HepG2 (cell line): ENCODE data around the gene NDUFA13. TPM values are rescaled to one million over a fixed set of nuclear protein-coding genes. Genes with fewer than 3 reads are reported as not detected.
A peak's percentile ranks its signal among the peaks of the same experiment; 100 is the strongest.

Experiments
- ATAC-seq: fragments of 200-7000 bp; cut with Tn5 transposase; 3 replicates; pipeline ENCODE4 v1.9.1; 2020; ENCODE audit warnings: mild to moderate bottlenecking, moderate library complexity
- BruUV-seq: library from RNA; stranded (reverse); fragments of 400-500 nt; replicated peaks from 2 replicates; lab custom pipeline; 2021; lab: Mats Ljungman, UMichigan
- CTCF ChIA-PET: fragments of 300-600 bp; formaldehyde crosslinking; extraction: SDS; loops from one replicate; lab custom pipeline; 2021; ENCODE audit warnings: low total read pairs, inconsistent platforms, low intra/inter-chr PET ratio; lab: Yijun Ruan, JAX
- POLR2A ChIA-PET: fragments of 350-600 bp; sonication (Branson Sonifier 250); formaldehyde crosslinking; loops from one replicate; lab custom pipeline; 2020; ENCODE audit warnings: antibody characterized with exemption, inconsistent platforms; lab: Yijun Ruan, JAX
- DNase-seq: peaks from one replicate; pipeline ENCODE4 v3.0.0-alpha.2; 2015; ENCODE audit warnings: low spot score
- FAIRE-seq: peaks from 3 replicates; lab custom pipeline; 2011; peaks lifted over from hg19 to GRCh38; lab: Jason Lieb, UNC
- H2AFZ ChIP-seq: one replicate; pipeline ENCODE4 v1.6.1; 2011; ENCODE audit warnings: low read length, inconsistent platforms
- H3K27ac ChIP-seq: fragments of 300-600 bp; 3 replicates; pipeline ENCODE4 v1.8.0; 2011; ENCODE audit warnings: mixed run types, mild to moderate bottlenecking, mixed read lengths, low read length, inconsistent platforms; ENCODE audit not compliant: insufficient read depth; ENCODE audit errors: extremely low read length
- H3K27me3 ChIP-seq, 2 experiments: fragments of 200-600 bp in 1 of 2; 2 replicates in 1 of 2; 3 replicates in 1 of 2; pipeline versions ENCODE4 v1.6.0 to v1.8.0; 2011; ENCODE audit warnings: low read length in 2 of 2, mild to moderate bottlenecking in 2 of 2, moderate library complexity in 2 of 2, inconsistent platforms in 1 of 2; ENCODE audit not compliant: insufficient read depth in 2 of 2, control insufficient read depth in 1 of 2
- H3K36me3 ChIP-seq, 2 experiments: fragments of 200-600 bp in 1 of 2; replicated peaks in 1 of 2; 2 replicates in 1 of 2; 3 replicates in 1 of 2; pipeline versions ENCODE4 v1.5.1 to v1.8.0; 2011; ENCODE audit warnings: low read length in 2 of 2, inconsistent platforms in 1 of 2; ENCODE audit not compliant: insufficient read depth in 2 of 2, control insufficient read depth in 1 of 2
- H3K4me1 ChIP-seq: 2 replicates; pipeline ENCODE4 v1.5.1; 2012; ENCODE audit warnings: low read length, inconsistent platforms; ENCODE audit not compliant: insufficient read depth
- H3K4me2 ChIP-seq: 2 replicates; pipeline ENCODE4 v1.6.0; 2011; ENCODE audit warnings: low read depth, low read length, inconsistent platforms
- H3K4me3 ChIP-seq, 3 experiments: fragments of 200-600 bp in 1 of 3; sonication (generic), shearing (Covaris generic) in 1 of 3; replicated peaks in 1 of 3; 2 replicates each; pipeline ENCODE4 v1.5.1; 2011 to 2016; ENCODE audit warnings: low read length in 3 of 3, inconsistent platforms in 2 of 3, low read depth in 2 of 3, mild to moderate bottlenecking in 2 of 3, control low read depth in 1 of 3, mixed read lengths in 1 of 3; ENCODE audit not compliant: insufficient read depth in 1 of 3
- H3K79me2 ChIP-seq: one replicate; pipeline ENCODE4 v1.6.1; 2011; ENCODE audit warnings: low read length, inconsistent platforms; ENCODE audit not compliant: insufficient read depth
- H3K9ac ChIP-seq: 2 replicates; pipeline ENCODE4 v1.6.0; 2011; ENCODE audit warnings: mild to moderate bottlenecking, low read depth, low read length, inconsistent platforms; ENCODE audit not compliant: insufficient read depth
- H3K9me3 ChIP-seq: 2 replicates; pipeline ENCODE4 v1.5.1; 2012; ENCODE audit warnings: mild to moderate bottlenecking, low read length
- H4K20me1 ChIP-seq: 2 replicates; pipeline ENCODE4 v1.6.0; 2011; ENCODE audit warnings: inconsistent platforms, mild to moderate bottlenecking, low read length, moderate library complexity; ENCODE audit not compliant: insufficient read depth
- JUNB ChIP-seq: sonication (generic); formaldehyde crosslinking; IDR thresholded peaks from 2 replicates; pipeline ENCODE4 v1.8.0; 2022; ENCODE audit warnings: missing genetic modification reagents, mild to moderate bottlenecking, borderline replicate concordance
- POLR2A ChIP-seq, 2 experiments: IDR thresholded peaks; 2 replicates each; pipeline ENCODE4 v1.6.1; 2011; ENCODE audit warnings: low read depth in 2 of 2, low read length in 2 of 2, mild to moderate bottlenecking in 1 of 2, moderate library complexity in 1 of 2; ENCODE audit not compliant: insufficient read depth in 1 of 2
- SIN3A ChIP-seq: IDR thresholded peaks from 2 replicates; pipeline ENCODE4 v1.6.1; 2011; ENCODE audit warnings: low read depth, mild to moderate bottlenecking, control low read depth, low read length, borderline replicate concordance
- SP4 ChIP-seq: sonication (generic); formaldehyde crosslinking; IDR thresholded peaks from 2 replicates; pipeline ENCODE4 v1.8.1; 2023; ENCODE audit warnings: mild to moderate bottlenecking, missing genetic modification reagents
- SPEN ChIP-seq: sonication (generic); formaldehyde crosslinking; IDR thresholded peaks from 2 replicates; pipeline ENCODE4 v1.5.1; 2020; ENCODE audit warnings: low read depth, mild to moderate bottlenecking, missing genetic modification reagents
- ZNF207 ChIP-seq: fragments of 450-650 bp; IDR thresholded peaks from 2 replicates; pipeline ENCODE4 v1.6.1; 2016; ENCODE audit warnings: antibody characterized with exemption, borderline replicate concordance
- WGBS: methylation state at CpG from one replicate; pipeline ENCODE4 v1.1.6; 2017; ENCODE audit warnings: low lambda C conversion rate; 5-methylcytosine and 5-hydroxymethylcytosine counted together
- in situ Hi-C: cut with HindIII; loops from 2 replicates; pipeline ENCODE4 v1.10.0; 2017; ENCODE audit warnings: low pct_unique_long_range_greater_than_20kb; ENCODE audit not compliant: extremely low pct_ligation_motif_present
- intact Hi-C: fragments of 100-400 bp; cut with micrococcal nuclease; formaldehyde crosslinking; loops from one replicate; pipeline ENCODE4 v1.10.0; 2022; ENCODE audit not compliant: unreplicated experiment
- polyA plus RNA-seq, 8 experiments: library from polyadenylated mRNA; depleted of rRNA in 3 of 8; stranded (reverse) in 7 of 8; unstranded in 1 of 8; fragments of >200 nt; fragmentation: Illumina TruSeq in 4 of 8; extraction: Trizol in 4 of 8; gene quantifications; 2 replicates each; pipeline versions ENCODE4 v1.2.1 to v1.2.3, GENCODE V29; 2011 to 2016; ENCODE audit warnings: low read depth in 4 of 8, missing spikeins in 1 of 8, mixed read lengths in 1 of 8; ENCODE audit not compliant: insufficient read depth in 1 of 8
- total RNA-seq, 5 experiments: library from RNA; depleted of rRNA; stranded (reverse); fragments of >200 nt; fragmentation: Illumina TruSeq; extraction: Trizol; gene quantifications; 2 replicates each; pipeline ENCODE4 v1.2.3, GENCODE V29; 2016; ENCODE audit warnings: low read depth in 1 of 5
- TF ChIP-seq, protein P1 (sequence below): sonication (generic); formaldehyde crosslinking; IDR thresholded peaks from 2 replicates; pipeline ENCODE4 v1.4.0; 2020; ENCODE audit warnings: missing genetic modification reagents

NDUFA13 gene
- total and polyA plus RNA-seq, 2 of the 13 experiments (the other 11 are each of a cell fraction or from before 2014, with no cell fraction given), result 337 to 366 TPM

GRCh38 chr19:19530423-19530804 lies 14.4 kb downstream of the NDUFA13 start:
- ChIA-PET CTCF (no interaction called here), POLR2A (no interaction called here)
- Histone ChIP-seq H3K4me2 (no peak overlapping the region), H3K4me1 (peaks cover 4% of the 10 kb centered on the region; the same call in 1 of the 2 replicates), H3K9me3 (no peaks in the 10 kb centered on the region), H3K27ac (no peak overlapping the region), H2AFZ (no peak overlapping the region), H3K9ac (no peak overlapping the region), H3K36me3 (peaks cover 4 to 19% of the 10 kb centered on the region in 2 experiments; a peak in 3 of 5 replicates)
- intact Hi-C loops (loop anchor here (5.0 kb wide), 2 partner anchors 112 to 427 kb away; partner anchors contain the start of gene GMIP), in situ Hi-C loops (loop anchor here (25.0 kb wide), 1 partner anchor 432 kb away; no protein-coding TSS in a partner anchor)
- FAIRE-seq (no peak), ATAC-seq (no peak)
- 94% methylated on average over 8 of the region's 9 CpGs for WGBS
- TF ChIP-seq SP4 (CRISPR knock-in tag), result no peak
- TF ChIP-seq SIN3A, result no peak
- TF ChIP-seq POLR2A (IDR thresholded peaks at IDR 0.05; ENCODE audit: insufficient read depth in 1 of 2, low read depth in 2 of 2, low read length in 2 of 2), result 0 out of 4 replicates have a peak, but pooled peaks of 1 of the 2 experiments have one; percentile 18
- no peak for TF ChIP-seq SPEN (CRISPR knock-in tag)
- no peak for TF ChIP-seq ZNF207
- TF ChIP-seq, all 625 proteins: peak for 1
- no TSS peak for BruUV-seq
- Histone ChIP-seq H3K4me3 (no peak overlapping the region), H3K27me3 (no peaks in the 10 kb centered on the region), H3K79me2 (no peaks in the 10 kb centered on the region), H4K20me1 (no peaks in the 10 kb centered on the region)
- DNase-seq, result no peak

- WGBS, result 93% methylated on average over 4 of the region's 4 CpGs
- Histone ChIP-seq H3K4me2 (no peak overlapping the region), H4K20me1 (no peaks in the 10 kb centered on the region), H3K27me3 (no peaks in the 10 kb centered on the region), H3K9ac (no peak overlapping the region), H3K4me1 (peaks cover 4% of the 10 kb centered on the region; the same call in 1 of the 2 replicates), H2AFZ (no peak overlapping the region), H3K79me2 (no peaks in the 10 kb centered on the region), H3K36me3 (peaks cover 4 to 19% of the 10 kb centered on the region in 2 experiments; a peak in 3 of 5 replicates), H3K27ac (no peak overlapping the region), H3K9me3 (no peaks in the 10 kb centered on the region), H3K4me3 (no peak overlapping the region)
- FAIRE-seq (no peak), DNase-seq (no peak), ATAC-seq (no peak)
- in situ Hi-C loops (loop anchor here (25.0 kb wide), 1 partner anchor 431 kb away; no protein-coding TSS in a partner anchor), intact Hi-C loops (loop anchor here (5.0 kb wide), 2 partner anchors 111 to 426 kb away; partner anchors contain the start of gene GMIP)
- CTCF ChIA-PET, result no interaction called here
- POLR2A ChIA-PET, result no interaction called here
- no TSS peak for BruUV-seq
- no peak for TF ChIP-seq JUNB (CRISPR knock-in tag)
- TF ChIP-seq, protein P1, sequence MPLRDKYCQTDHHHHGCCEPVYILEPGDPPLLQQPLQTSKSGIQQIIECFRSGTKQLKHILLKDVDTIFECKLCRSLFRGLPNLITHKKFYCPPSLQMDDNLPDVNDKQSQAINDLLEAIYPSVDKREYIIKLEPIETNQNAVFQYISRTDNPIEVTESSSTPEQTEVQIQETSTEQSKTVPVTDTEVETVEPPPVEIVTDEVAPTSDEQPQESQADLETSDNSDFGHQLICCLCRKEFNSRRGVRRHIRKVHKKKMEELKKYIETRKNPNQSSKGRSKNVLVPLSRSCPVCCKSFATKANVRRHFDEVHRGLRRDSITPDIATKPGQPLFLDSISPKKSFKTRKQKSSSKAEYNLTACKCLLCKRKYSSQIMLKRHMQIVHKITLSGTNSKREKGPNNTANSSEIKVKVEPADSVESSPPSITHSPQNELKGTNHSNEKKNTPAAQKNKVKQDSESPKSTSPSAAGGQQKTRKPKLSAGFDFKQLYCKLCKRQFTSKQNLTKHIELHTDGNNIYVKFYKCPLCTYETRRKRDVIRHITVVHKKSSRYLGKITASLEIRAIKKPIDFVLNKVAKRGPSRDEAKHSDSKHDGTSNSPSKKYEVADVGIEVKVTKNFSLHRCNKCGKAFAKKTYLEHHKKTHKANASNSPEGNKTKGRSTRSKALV, result no peak
Observed at GRCh38 chr19:19530889-19531288, 14.9 kb downstream of the NDUFA13 start.
